GM12878 (cell line): Measurements from ENCODE around the gene NIN. TPM values are rescaled to one million over a fixed set of nuclear protein-coding genes. Genes with fewer than 3 reads are reported as not detected.

ENCODE experiments used
- ATAC-seq: fragments of 200-7000 bp; cut with Tn5 transposase; 3 replicates; pipeline ENCODE4 v1.9.1; 2020; ENCODE audit warnings: mild to moderate bottlenecking, moderate library complexity
- BruUV-seq: library from RNA; stranded (reverse); fragments of 400-500 nt; replicated peaks from 2 replicates; lab custom pipeline; 2021; lab: Mats Ljungman, UMichigan
- CTCF ChIA-PET: fragments of 300-600 bp; sonication (Branson Sonifier 250); formaldehyde crosslinking; extraction: SDS; loops from one replicate; lab custom pipeline; 2021; ENCODE audit warnings: inconsistent platforms; lab: Yijun Ruan, JAX
- POLR2A ChIA-PET: fragments of 350-600 bp; formaldehyde crosslinking; extraction: SDS; loops from one replicate; lab custom pipeline; 2021; ENCODE audit warnings: inconsistent platforms; lab: Charles Lee
- RAD21 ChIA-PET: fragments of 300-600 bp; sonication (Branson Sonifier 250); formaldehyde crosslinking; loops from one replicate; lab custom pipeline; 2023; ENCODE audit warnings: antibody characterized with exemption; ENCODE audit not compliant: unreplicated experiment; lab: Charles Lee
- SMC1A ChIA-PET: fragments of 300-600 bp; sonication (Branson Sonifier 250); formaldehyde crosslinking; loops from one replicate; lab custom pipeline; 2023; ENCODE audit not compliant: unreplicated experiment, uncharacterized antibody; lab: Charles Lee
- DNase-seq: peaks from one replicate; pipeline ENCODE4 v3.0.0-alpha.2; 2011; ENCODE audit warnings: low read depth, low spot score
- FAIRE-seq: peaks from 3 replicates; lab custom pipeline; 2011; peaks lifted over from hg19 to GRCh38; lab: Jason Lieb, UNC
- H2AFZ ChIP-seq: 2 replicates; pipeline ENCODE4 v1.6.0; 2011; ENCODE audit warnings: low read depth, low read length, control low read depth; ENCODE audit not compliant: control insufficient read depth
- H3K27ac ChIP-seq: 2 replicates; pipeline ENCODE4 v1.5.1; 2011; ENCODE audit warnings: control low read depth; ENCODE audit not compliant: control insufficient read depth, insufficient read depth
- H3K27me3 ChIP-seq, 2 experiments: replicated peaks in 1 of 2; 2 replicates each; pipeline versions ENCODE4 v1.6.0 to v1.6.1; 2011; ENCODE audit warnings: low read length in 1 of 2; ENCODE audit not compliant: control insufficient read depth in 2 of 2, insufficient read depth in 2 of 2
- H3K36me3 ChIP-seq, 2 experiments: 2 replicates each; pipeline ENCODE4 v1.5.1; 2011; ENCODE audit warnings: low read length in 1 of 2; ENCODE audit not compliant: control insufficient read depth in 2 of 2, insufficient read depth in 2 of 2
- H3K4me1 ChIP-seq: 2 replicates; pipeline ENCODE4 v1.6.1; 2011; ENCODE audit warnings: mild to moderate bottlenecking, low read length, moderate library complexity, mixed read lengths; ENCODE audit not compliant: control insufficient read depth, insufficient read depth
- H3K4me2 ChIP-seq: 2 replicates; pipeline ENCODE4 v1.6.0; 2011; ENCODE audit warnings: control low read depth; ENCODE audit not compliant: control insufficient read depth, insufficient read depth
- H3K4me3 ChIP-seq: fragments of 200-600 bp; sonication (generic); 2 replicates; pipeline ENCODE4 v1.5.1; 2016
- H3K79me2 ChIP-seq: 2 replicates; pipeline ENCODE4 v1.6.0; 2011; ENCODE audit warnings: low read length; ENCODE audit not compliant: control insufficient read depth, insufficient read depth
- H3K9ac ChIP-seq: 2 replicates; pipeline ENCODE4 v1.8.0; 2011; ENCODE audit warnings: low read length, control low read depth, mixed read lengths; ENCODE audit not compliant: control insufficient read depth, insufficient read depth
- H3K9me3 ChIP-seq: replicated peaks from 3 replicates; pipeline ENCODE4 v1.5.1; 2011; ENCODE audit warnings: mild to moderate bottlenecking, low read length; ENCODE audit not compliant: control insufficient read depth, insufficient read depth
- H4K20me1 ChIP-seq: 2 replicates; pipeline ENCODE4 v1.6.0; 2011; ENCODE audit not compliant: control insufficient read depth, insufficient read depth
- MEF2A ChIP-seq: IDR thresholded peaks from 2 replicates; pipeline ENCODE4 v1.6.1; 2011; ENCODE audit warnings: low read depth, mild to moderate bottlenecking, low read length, moderate library complexity; ENCODE audit not compliant: insufficient read depth
- MTA3 ChIP-seq: IDR thresholded peaks from 2 replicates; pipeline ENCODE4 v1.6.1; 2012; ENCODE audit warnings: low read length, inconsistent platforms, borderline replicate concordance
- RAD51 ChIP-seq: fragments of 450-650 bp; IDR thresholded peaks from 2 replicates; pipeline ENCODE4 v1.6.1; 2016; ENCODE audit warnings: moderate library complexity, mild to moderate bottlenecking, inconsistent platforms
- SREBF1 ChIP-seq: IDR thresholded peaks from 2 replicates; pipeline ENCODE4 v1.6.1; 2012; ENCODE audit warnings: mild to moderate bottlenecking, low read length
- YBX1 ChIP-seq: fragments of 450-650 bp; IDR thresholded peaks from 2 replicates; pipeline ENCODE4 v1.6.1; 2016; ENCODE audit warnings: antibody characterized with exemption
- WGBS: methylation state at CpG from one replicate; pipeline ENCODE4 v1.1.6; 2016; ENCODE audit warnings: low lambda C conversion rate; ENCODE audit not compliant: insufficient replicate concordance, insufficient coverage; ENCODE audit errors: missing lambda C conversion rate; 5-methylcytosine and 5-hydroxymethylcytosine counted together
- in situ Hi-C: fragments of 300-500 bp; cut with MboI; formaldehyde crosslinking; loops from 9 replicates; pipeline ENCODE4 v1.14.3; 2018; ENCODE audit warnings: mixed read lengths
- intact Hi-C: fragments of 100-400 bp; cut with micrococcal nuclease; formaldehyde crosslinking; loops from one replicate; pipeline ENCODE4 v1.14.2; 2022; ENCODE audit not compliant: unreplicated experiment
- polyA plus RNA-seq, 11 experiments: library from polyadenylated mRNA; depleted of rRNA in 4 of 11; unstranded in 6 of 11; stranded (reverse) in 5 of 11; fragments of >200 nt; fragmentation: Nextera tagmentation in 4 of 11; fragmentation: Illumina TruSeq in 1 of 11; extraction: Ambion mirVana in 4 of 11; extraction: Trizol in 1 of 11; gene quantifications; 1 replicate in 1 of 11; 2 replicates in 10 of 11; pipeline versions ENCODE4 v1.2.1 to v1.2.3, GENCODE V29; 2011 to 2016; ENCODE audit warnings: inconsistent platforms in 2 of 11, missing spikeins in 2 of 11, low read depth in 1 of 11
- total RNA-seq, 4 experiments: library from RNA; depleted of rRNA in 3 of 4; stranded (reverse); fragments of >200 nt in 3 of 4; fragmentation: Illumina TruSeq in 1 of 4; extraction: Trizol in 1 of 4; gene quantifications; 2 replicates each; pipeline versions ENCODE4 v1.2.1 to v1.2.3, GENCODE V29; 2013 to 2021
- TF ChIP-seq, protein P1 (sequence below): fragments of 450-650 bp; IDR thresholded peaks from 2 replicates; pipeline ENCODE4 v1.6.1; 2018; ENCODE audit warnings: borderline replicate concordance, mild to moderate bottlenecking; ENCODE audit not compliant: partially characterized antibody
- TF ChIP-seq, protein P2 (sequence below): fragments of 450-650 bp; conservative IDR thresholded peaks from 2 replicates; pipeline ENCODE4 v1.6.1; 2017; ENCODE audit warnings: mild to moderate bottlenecking, moderate library complexity
- TF ChIP-seq, protein P3 (sequence below): fragments of 450-650 bp; IDR thresholded peaks from 2 replicates; pipeline ENCODE4 v1.6.1; 2017; ENCODE audit warnings: borderline replicate concordance
- TF ChIP-seq, protein P4 (sequence below): fragments of 450-650 bp; IDR thresholded peaks from 2 replicates; pipeline ENCODE4 v1.6.1; 2018; ENCODE audit warnings: mild to moderate bottlenecking, low read depth, moderate library complexity; ENCODE audit not compliant: partially characterized antibody

Gene NIN
- total and polyA plus RNA-seq, 10 of the 15 experiments (the other 5 are each of a cell fraction or from before 2014, with no cell fraction given) = 16.2 to 135 (median 70.3) TPM

GRCh38 chr14:50670866-50671256 lies 160.1 kb downstream of the NIN start:
- no peak overlapping the region for H3K4me2 ChIP-seq
- H3K4me3 ChIP-seq = no peak overlapping the region
- H3K27ac ChIP-seq = no peak overlapping the region
- BruUV-seq = no TSS peak
- WGBS = 70% methylated on average over 6 of the region's 6 CpGs
- H2AFZ ChIP-seq = no peak overlapping the region
- TF ChIP-seq, protein P1, sequence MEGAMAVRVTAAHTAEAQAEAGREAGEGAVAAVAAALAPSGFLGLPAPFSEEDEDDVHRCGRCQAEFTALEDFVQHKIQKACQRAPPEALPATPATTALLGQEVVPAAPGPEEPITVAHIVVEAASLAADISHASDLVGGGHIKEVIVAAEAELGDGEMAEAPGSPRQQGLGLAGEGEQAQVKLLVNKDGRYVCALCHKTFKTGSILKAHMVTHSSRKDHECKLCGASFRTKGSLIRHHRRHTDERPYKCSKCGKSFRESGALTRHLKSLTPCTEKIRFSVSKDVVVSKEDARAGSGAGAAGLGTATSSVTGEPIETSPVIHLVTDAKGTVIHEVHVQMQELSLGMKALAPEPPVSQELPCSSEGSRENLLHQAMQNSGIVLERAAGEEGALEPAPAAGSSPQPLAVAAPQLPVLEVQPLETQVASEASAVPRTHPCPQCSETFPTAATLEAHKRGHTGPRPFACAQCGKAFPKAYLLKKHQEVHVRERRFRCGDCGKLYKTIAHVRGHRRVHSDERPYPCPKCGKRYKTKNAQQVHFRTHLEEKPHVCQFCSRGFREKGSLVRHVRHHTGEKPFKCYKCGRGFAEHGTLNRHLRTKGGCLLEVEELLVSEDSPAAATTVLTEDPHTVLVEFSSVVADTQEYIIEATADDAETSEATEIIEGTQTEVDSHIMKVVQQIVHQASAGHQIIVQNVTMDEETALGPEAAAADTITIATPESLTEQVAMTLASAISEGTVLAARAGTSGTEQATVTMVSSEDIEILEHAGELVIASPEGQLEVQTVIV = no peak
- TF ChIP-seq MTA3 (no peak), YBX1 (no peak), MEF2A (no peak), SREBF1 (no peak), RAD51 (no peak)
- TF ChIP-seq, protein P2, sequence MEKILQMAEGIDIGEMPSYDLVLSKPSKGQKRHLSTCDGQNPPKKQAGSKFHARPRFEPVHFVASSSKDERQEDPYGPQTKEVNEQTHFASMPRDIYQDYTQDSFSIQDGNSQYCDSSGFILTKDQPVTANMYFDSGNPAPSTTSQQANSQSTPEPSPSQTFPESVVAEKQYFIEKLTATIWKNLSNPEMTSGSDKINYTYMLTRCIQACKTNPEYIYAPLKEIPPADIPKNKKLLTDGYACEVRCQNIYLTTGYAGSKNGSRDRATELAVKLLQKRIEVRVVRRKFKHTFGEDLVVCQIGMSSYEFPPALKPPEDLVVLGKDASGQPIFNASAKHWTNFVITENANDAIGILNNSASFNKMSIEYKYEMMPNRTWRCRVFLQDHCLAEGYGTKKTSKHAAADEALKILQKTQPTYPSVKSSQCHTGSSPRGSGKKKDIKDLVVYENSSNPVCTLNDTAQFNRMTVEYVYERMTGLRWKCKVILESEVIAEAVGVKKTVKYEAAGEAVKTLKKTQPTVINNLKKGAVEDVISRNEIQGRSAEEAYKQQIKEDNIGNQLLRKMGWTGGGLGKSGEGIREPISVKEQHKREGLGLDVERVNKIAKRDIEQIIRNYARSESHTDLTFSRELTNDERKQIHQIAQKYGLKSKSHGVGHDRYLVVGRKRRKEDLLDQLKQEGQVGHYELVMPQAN = no peak
- TF ChIP-seq, protein P3, sequence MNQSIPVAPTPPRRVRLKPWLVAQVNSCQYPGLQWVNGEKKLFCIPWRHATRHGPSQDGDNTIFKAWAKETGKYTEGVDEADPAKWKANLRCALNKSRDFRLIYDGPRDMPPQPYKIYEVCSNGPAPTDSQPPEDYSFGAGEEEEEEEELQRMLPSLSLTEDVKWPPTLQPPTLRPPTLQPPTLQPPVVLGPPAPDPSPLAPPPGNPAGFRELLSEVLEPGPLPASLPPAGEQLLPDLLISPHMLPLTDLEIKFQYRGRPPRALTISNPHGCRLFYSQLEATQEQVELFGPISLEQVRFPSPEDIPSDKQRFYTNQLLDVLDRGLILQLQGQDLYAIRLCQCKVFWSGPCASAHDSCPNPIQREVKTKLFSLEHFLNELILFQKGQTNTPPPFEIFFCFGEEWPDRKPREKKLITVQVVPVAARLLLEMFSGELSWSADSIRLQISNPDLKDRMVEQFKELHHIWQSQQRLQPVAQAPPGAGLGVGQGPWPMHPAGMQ = no peak
- TF ChIP-seq, protein P4, sequence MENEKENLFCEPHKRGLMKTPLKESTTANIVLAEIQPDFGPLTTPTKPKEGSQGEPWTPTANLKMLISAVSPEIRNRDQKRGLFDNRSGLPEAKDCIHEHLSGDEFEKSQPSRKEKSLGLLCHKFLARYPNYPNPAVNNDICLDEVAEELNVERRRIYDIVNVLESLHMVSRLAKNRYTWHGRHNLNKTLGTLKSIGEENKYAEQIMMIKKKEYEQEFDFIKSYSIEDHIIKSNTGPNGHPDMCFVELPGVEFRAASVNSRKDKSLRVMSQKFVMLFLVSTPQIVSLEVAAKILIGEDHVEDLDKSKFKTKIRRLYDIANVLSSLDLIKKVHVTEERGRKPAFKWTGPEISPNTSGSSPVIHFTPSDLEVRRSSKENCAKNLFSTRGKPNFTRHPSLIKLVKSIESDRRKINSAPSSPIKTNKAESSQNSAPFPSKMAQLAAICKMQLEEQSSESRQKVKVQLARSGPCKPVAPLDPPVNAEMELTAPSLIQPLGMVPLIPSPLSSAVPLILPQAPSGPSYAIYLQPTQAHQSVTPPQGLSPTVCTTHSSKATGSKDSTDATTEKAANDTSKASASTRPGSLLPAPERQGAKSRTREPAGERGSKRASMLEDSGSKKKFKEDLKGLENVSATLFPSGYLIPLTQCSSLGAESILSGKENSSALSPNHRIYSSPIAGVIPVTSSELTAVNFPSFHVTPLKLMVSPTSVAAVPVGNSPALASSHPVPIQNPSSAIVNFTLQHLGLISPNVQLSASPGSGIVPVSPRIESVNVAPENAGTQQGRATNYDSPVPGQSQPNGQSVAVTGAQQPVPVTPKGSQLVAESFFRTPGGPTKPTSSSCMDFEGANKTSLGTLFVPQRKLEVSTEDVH = no peak
- ChIA-PET POLR2A (interaction anchor here (0.6 kb wide), 1 partner anchor 23 kb away, joined by 3 read pairs; no protein-coding TSS in a partner anchor), RAD21 (interaction anchor here (1.0 to 1.4 kb wide), 2 partner anchors 66 to 107 kb away, joined by 4 to 6 read pairs; no protein-coding TSS in a partner anchor), CTCF (interaction anchor here (0.6 to 1.1 kb wide), 3 partner anchors 103 to 196 kb away, joined by 3 to 4 read pairs (median 3); no protein-coding TSS in a partner anchor), SMC1A (interaction anchor here (1.8 kb wide), 1 partner anchor 105 kb away, joined by 5 read pairs; no protein-coding TSS in a partner anchor)
- peaks cover 21% of the 10 kb centered on the region for H3K79me2 ChIP-seq
- intact Hi-C loops = no loop called here
- H3K36me3 ChIP-seq = no peaks in the 10 kb centered on the region
- ATAC-seq (no peak), FAIRE-seq (no peak), DNase-seq (no peak)
- H3K9me3 ChIP-seq = no peaks in the 10 kb centered on the region
- in situ Hi-C loops = no loop called here
- H3K4me1 ChIP-seq = no peaks in the 10 kb centered on the region; the same call in 1 of the 2 replicates
- H3K27me3 ChIP-seq = no peaks in the 10 kb centered on the region
- no peak overlapping the region for H3K9ac ChIP-seq
- no peaks in the 10 kb centered on the region for H4K20me1 ChIP-seq
